ENCODE data around the gene ZSCAN4.

ZSCAN4 gene

GRCh38 chr19:57668635-57669034, at the start of gene ZSCAN4:
Gene ZSCAN4, plus strand, starts transcription at chr19:57668935. Its CDS starts 7,211 bp downstream, at chr19:57676146.
- DNase-seq (ENCODE audit: low spot score), result no peak

- no peak for DNase-seq (ENCODE audit: low spot score)
Measured at GRCh38 chr19:57620673-57621348, 47.9 kb upstream of the ZSCAN4 start.

- DNase-seq (ENCODE audit: low spot score), result no peak
Measured at GRCh38 chr19:57623091-57623490, 45.6 kb upstream of the ZSCAN4 start.

- peak; percentile 91 for DNase-seq (ENCODE audit: low spot score)
Measured at GRCh38 chr19:57632987-57633831, 35.5 kb upstream of the ZSCAN4 start, which contains the start of gene ZNF211. Gene ZNF211, plus strand, starts transcription at chr19:57633168. Its CDS starts 179 bp downstream, at chr19:57633347.

- no peak for DNase-seq (ENCODE audit: low spot score)
Measured at GRCh38 chr19:57633832-57634131, 35.0 kb upstream of the ZSCAN4 start.

GRCh38 chr19:57637379-57637778, 31.4 kb upstream of the ZSCAN4 start:
- DNase-seq (ENCODE audit: low spot score), result no peak

GRCh38 chr19:57641715-57642234, 27.0 kb upstream of the ZSCAN4 start:
- no peak for DNase-seq (ENCODE audit: low spot score)

GRCh38 chr19:57642396-57643046, 26.2 kb upstream of the ZSCAN4 start:
- DNase-seq (ENCODE audit: low spot score), result no peak

GRCh38 chr19:57643734-57644133, 25.0 kb upstream of the ZSCAN4 start:
- no peak for DNase-seq (ENCODE audit: low spot score)

GRCh38 chr19:57648331-57649003, 20.3 kb upstream of the ZSCAN4 start:
- no peak for DNase-seq (ENCODE audit: low spot score)

GRCh38 chr19:57651654-57651996, 17.1 kb upstream of the ZSCAN4 start:
- DNase-seq (ENCODE audit: low spot score), result no peak

- DNase-seq (ENCODE audit: low spot score), result no peak
Measured at GRCh38 chr19:57653689-57654088, 15.0 kb upstream of the ZSCAN4 start.

GRCh38 chr19:57655443-57655842, 13.3 kb upstream of the ZSCAN4 start:
- DNase-seq (ENCODE audit: low spot score), result no peak

GRCh38 chr19:57656346-57656745, 12.4 kb upstream of the ZSCAN4 start:
- no peak for DNase-seq (ENCODE audit: low spot score)

GRCh38 chr19:57664269-57665127, 4.2 kb upstream of the ZSCAN4 start:
- DNase-seq (ENCODE audit: low spot score), result peak; percentile 56

GRCh38 chr19:57665261-57665806, 3.4 kb upstream of the ZSCAN4 start:
- no peak for DNase-seq (ENCODE audit: low spot score)

GRCh38 chr19:57667228-57667627, 1.5 kb upstream of the ZSCAN4 start:
- DNase-seq (ENCODE audit: low spot score), result no peak

- no peak for DNase-seq (ENCODE audit: low spot score)
Measured at GRCh38 chr19:57671124-57671895, 2.6 kb downstream of the ZSCAN4 start.

GRCh38 chr19:57672466-57672865, 3.7 kb downstream of the ZSCAN4 start:
- DNase-seq (ENCODE audit: low spot score), result no peak

GRCh38 chr19:57675881-57676280, 7.1 kb downstream of the ZSCAN4 start:
- no peak for DNase-seq (ENCODE audit: low spot score)
